Astrocyte (in vitro differentiated cells and primary cell): Measurements from ENCODE around the gene NPM3. TPM values are rescaled to one million over a fixed set of nuclear protein-coding genes. Genes with fewer than 3 reads are reported as not detected.

ENCODE experiments used
- DNase-seq: peaks from one replicate; pipeline ENCODE4 v3.0.0-alpha.2; 2010; ENCODE audit warnings: low read depth
- FAIRE-seq: peaks from 2 replicates; lab custom pipeline; 2011; peaks lifted over from hg19 to GRCh38; lab: Jason Lieb, UNC
- H2AFZ ChIP-seq: 2 replicates; pipeline ENCODE4 v1.6.0; 2012; ENCODE audit warnings: low read depth, low read length, inconsistent platforms
- H3K27ac ChIP-seq: 2 replicates; pipeline ENCODE4 v1.5.1; 2011; ENCODE audit warnings: low read depth, low read length, inconsistent platforms
- H3K27me3 ChIP-seq: 2 replicates; pipeline ENCODE4 v1.6.0; 2011; ENCODE audit warnings: low read length, inconsistent platforms; ENCODE audit not compliant: insufficient read depth
- H3K36me3 ChIP-seq: 2 replicates; pipeline ENCODE4 v1.5.1; 2011; ENCODE audit warnings: low read length, inconsistent platforms; ENCODE audit not compliant: insufficient read depth
- H3K4me1 ChIP-seq: 2 replicates; pipeline ENCODE4 v1.5.1; 2011; ENCODE audit warnings: low read length, inconsistent platforms; ENCODE audit not compliant: insufficient read depth
- H3K4me2 ChIP-seq: 2 replicates; pipeline ENCODE4 v1.6.0; 2012; ENCODE audit warnings: low read length, inconsistent platforms
- H3K4me3 ChIP-seq: 2 replicates; pipeline ENCODE4 v1.5.1; 2011; ENCODE audit warnings: low read depth, mild to moderate bottlenecking, low read length, inconsistent platforms; ENCODE audit not compliant: insufficient read depth
- H3K79me2 ChIP-seq: 2 replicates; pipeline ENCODE4 v1.6.0; 2012; ENCODE audit warnings: mild to moderate bottlenecking, low read length, inconsistent platforms; ENCODE audit not compliant: insufficient read depth
- H3K9ac ChIP-seq: 2 replicates; pipeline ENCODE4 v1.6.0; 2012; ENCODE audit warnings: mild to moderate bottlenecking, low read length, inconsistent platforms
- H3K9me3 ChIP-seq: 2 replicates; pipeline ENCODE4 v1.5.1; 2012; ENCODE audit warnings: low read depth, mild to moderate bottlenecking, low read length, inconsistent platforms; ENCODE audit not compliant: insufficient read depth
- H4K20me1 ChIP-seq: 2 replicates; pipeline ENCODE4 v1.6.0; 2012; ENCODE audit warnings: low read length, inconsistent platforms; ENCODE audit not compliant: insufficient read depth
- H3K27ac Mint-ChIP-seq: one replicate; pipeline ENCODE4 v1.8.0; 2021; ENCODE audit warnings: mild to moderate bottlenecking, mixed read lengths; ENCODE audit not compliant: unreplicated experiment
- H3K27me3 Mint-ChIP-seq: one replicate; pipeline ENCODE4 v1.8.0; 2021; ENCODE audit warnings: low read depth, mixed read lengths; ENCODE audit not compliant: unreplicated experiment
- H3K36me3 Mint-ChIP-seq: one replicate; pipeline ENCODE4 v1.8.0; 2021; ENCODE audit warnings: low read depth, mixed read lengths; ENCODE audit not compliant: unreplicated experiment
- H3K4me1 Mint-ChIP-seq: one replicate; pipeline ENCODE4 v1.8.0; 2021; ENCODE audit warnings: low read depth, mixed read lengths; ENCODE audit not compliant: unreplicated experiment
- H3K4me3 Mint-ChIP-seq: one replicate; pipeline ENCODE4 v1.8.0; 2021; ENCODE audit warnings: mild to moderate bottlenecking, moderate library complexity, mixed read lengths; ENCODE audit not compliant: unreplicated experiment
- H3K9me3 Mint-ChIP-seq: one replicate; pipeline ENCODE4 v1.8.0; 2021; ENCODE audit warnings: mild to moderate bottlenecking, mixed read lengths; ENCODE audit not compliant: unreplicated experiment
- EZH2 ChIP-seq: IDR thresholded peaks from 2 replicates; pipeline ENCODE4 v1.6.1; 2012; ENCODE audit warnings: mild to moderate bottlenecking, low read length, inconsistent platforms; ENCODE audit not compliant: insufficient read depth
- total RNA-seq: library from RNA; stranded (reverse); gene quantifications from 2 replicates; pipeline ENCODE4 v1.2.1, GENCODE V29; 2021
- TF ChIP-seq, protein P1 (sequence below): IDR thresholded peaks from 2 replicates; pipeline ENCODE4 v1.5.1; 2011; ENCODE audit warnings: low read depth, mild to moderate bottlenecking, inconsistent platforms, low read length, moderate library complexity; ENCODE audit not compliant: insufficient read depth

Gene NPM3
- total RNA-seq, 1 donor from 2014 or later, result 40.7 TPM

DNA sequence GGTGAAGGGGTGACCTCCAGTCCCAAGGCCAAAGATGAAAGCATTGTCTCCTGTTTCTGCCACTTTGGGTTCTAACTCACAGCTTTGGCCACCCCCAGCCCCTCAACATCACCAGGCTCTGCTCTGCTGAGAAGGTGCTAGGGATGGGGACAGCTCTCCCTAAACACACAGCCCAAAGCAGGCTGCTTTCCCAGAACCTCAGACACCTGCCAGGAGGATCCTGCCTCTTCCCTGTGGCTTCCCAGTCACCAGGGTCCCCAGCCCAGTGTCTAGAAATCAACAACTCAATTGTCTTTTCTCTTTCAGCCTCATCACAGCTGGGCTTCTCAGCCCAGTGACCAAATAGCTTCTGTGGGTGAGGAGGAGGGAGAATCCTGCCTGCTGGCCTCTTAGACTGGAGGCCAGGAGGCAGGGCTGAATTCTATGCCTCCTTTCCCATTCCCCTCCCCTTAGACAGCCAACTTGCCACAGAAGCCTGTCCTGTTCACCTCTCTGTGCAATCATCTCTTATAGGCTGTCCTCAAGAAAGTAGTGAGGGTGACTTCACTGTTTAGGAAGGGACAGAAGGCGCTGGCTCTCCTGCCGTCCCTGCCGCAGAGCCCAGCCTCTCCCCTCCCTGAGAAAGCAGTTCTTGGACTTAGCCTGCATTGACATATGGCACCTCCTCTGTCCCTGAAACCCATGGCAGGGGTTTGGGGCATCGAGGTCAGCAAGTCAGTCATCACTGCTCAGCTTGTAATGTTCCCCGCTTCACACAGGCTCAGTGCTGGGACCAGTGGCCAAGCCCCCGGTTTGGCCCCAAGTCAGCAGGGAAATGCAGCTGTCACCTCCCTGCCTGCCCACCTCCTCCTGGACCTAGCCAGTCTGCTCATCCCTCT lies 11.0 kb downstream of the NPM3 start:
- no peak for FAIRE-seq
- Mint-ChIP-seq H3K4me3 (no peak overlapping the region), H3K27me3 (peaks cover 62% of the 10 kb centered on the region), H3K36me3 (peaks cover 11% of the 10 kb centered on the region), H3K9me3 (peaks cover 3% of the 10 kb centered on the region), H3K27ac (no peak overlapping the region), H3K4me1 (no peaks in the 10 kb centered on the region)
- H3K4me2 ChIP-seq, result no peak overlapping the region
- H3K27me3 ChIP-seq, result peaks cover 56% of the 10 kb centered on the region
- no peaks in the 10 kb centered on the region for H3K4me1 ChIP-seq
- H3K9me3 ChIP-seq, result no peaks in the 10 kb centered on the region
- H3K27ac ChIP-seq, result no peak overlapping the region
- TF ChIP-seq, protein P1, sequence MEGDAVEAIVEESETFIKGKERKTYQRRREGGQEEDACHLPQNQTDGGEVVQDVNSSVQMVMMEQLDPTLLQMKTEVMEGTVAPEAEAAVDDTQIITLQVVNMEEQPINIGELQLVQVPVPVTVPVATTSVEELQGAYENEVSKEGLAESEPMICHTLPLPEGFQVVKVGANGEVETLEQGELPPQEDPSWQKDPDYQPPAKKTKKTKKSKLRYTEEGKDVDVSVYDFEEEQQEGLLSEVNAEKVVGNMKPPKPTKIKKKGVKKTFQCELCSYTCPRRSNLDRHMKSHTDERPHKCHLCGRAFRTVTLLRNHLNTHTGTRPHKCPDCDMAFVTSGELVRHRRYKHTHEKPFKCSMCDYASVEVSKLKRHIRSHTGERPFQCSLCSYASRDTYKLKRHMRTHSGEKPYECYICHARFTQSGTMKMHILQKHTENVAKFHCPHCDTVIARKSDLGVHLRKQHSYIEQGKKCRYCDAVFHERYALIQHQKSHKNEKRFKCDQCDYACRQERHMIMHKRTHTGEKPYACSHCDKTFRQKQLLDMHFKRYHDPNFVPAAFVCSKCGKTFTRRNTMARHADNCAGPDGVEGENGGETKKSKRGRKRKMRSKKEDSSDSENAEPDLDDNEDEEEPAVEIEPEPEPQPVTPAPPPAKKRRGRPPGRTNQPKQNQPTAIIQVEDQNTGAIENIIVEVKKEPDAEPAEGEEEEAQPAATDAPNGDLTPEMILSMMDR, result no peak
- TF ChIP-seq EZH2, result no peak
- no peak for DNase-seq
- H3K9ac ChIP-seq, result no peak overlapping the region
- peaks cover 16% of the 10 kb centered on the region for H4K20me1 ChIP-seq
- no peak overlapping the region for H3K4me3 ChIP-seq
- no peaks in the 10 kb centered on the region for H3K36me3 ChIP-seq
- H3K79me2 ChIP-seq, result no peaks in the 10 kb centered on the region
- H2AFZ ChIP-seq, result no peak overlapping the region

DNA sequence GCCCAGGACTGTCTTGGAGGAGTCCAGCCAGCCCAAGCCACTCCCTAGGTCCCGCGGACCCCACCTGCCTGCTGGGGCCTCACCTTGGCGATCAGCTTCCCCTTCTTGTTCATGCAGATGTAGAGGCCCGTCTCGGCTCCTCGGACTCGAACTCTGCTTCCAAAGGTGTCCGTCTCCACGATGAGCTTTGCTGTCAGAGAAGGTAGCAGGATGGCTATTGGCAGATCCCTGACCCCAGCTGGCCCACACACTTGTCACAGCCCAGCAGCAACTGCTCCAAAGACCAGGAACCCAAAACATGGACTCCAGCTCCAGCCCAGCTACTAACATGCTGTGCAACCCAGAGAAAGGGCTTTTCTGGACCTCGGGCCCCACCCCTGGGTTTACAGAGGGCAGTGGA lies 11.9 kb downstream of the NPM3 start:
- Histone ChIP-seq H2AFZ (no peak overlapping the region), H3K27me3 (peaks cover 53% of the 10 kb centered on the region), H3K79me2 (no peaks in the 10 kb centered on the region), H3K36me3 (no peaks in the 10 kb centered on the region), H3K4me2 (no peak overlapping the region), H3K9ac (no peak overlapping the region), H3K9me3 (no peaks in the 10 kb centered on the region), H3K27ac (no peak overlapping the region), H4K20me1 (peaks cover 10% of the 10 kb centered on the region), H3K4me1 (no peaks in the 10 kb centered on the region), H3K4me3 (no peak overlapping the region)
- DNase-seq (no peak), FAIRE-seq (no peak)
- Mint-ChIP-seq H3K9me3 (peaks cover 5% of the 10 kb centered on the region), H3K27me3 (peaks cover 65% of the 10 kb centered on the region), H3K27ac (no peak overlapping the region), H3K36me3 (peaks cover 15% of the 10 kb centered on the region), H3K4me1 (no peaks in the 10 kb centered on the region), H3K4me3 (no peak overlapping the region)
- TF ChIP-seq, protein P1, result no peak
- no peak for TF ChIP-seq EZH2
